K562 (cell line): Measurements from ENCODE around the gene FCHSD1. TPM values are rescaled to one million over a fixed set of nuclear protein-coding genes. Genes with fewer than 3 reads are reported as not detected.

Experiments used
- C11orf30 ChIP-seq: fragments of 450-650 bp; IDR thresholded peaks from 2 replicates; pipeline ENCODE4 v1.6.1; 2016; ENCODE audit warnings: low read depth, mild to moderate bottlenecking
- EHMT2 ChIP-seq: fragments of 450-650 bp; IDR thresholded peaks from 2 replicates; pipeline ENCODE4 v1.6.1; 2018; ENCODE audit warnings: antibody characterized with exemption
- EP300 ChIP-seq: IDR thresholded peaks from 2 replicates; pipeline ENCODE4 v1.6.1; 2012; ENCODE audit warnings: low read length, improper control_type of control experiment
- MIER1 ChIP-seq: fragments of 450-650 bp; IDR thresholded peaks from 2 replicates; pipeline ENCODE4 v1.6.1; 2016; ENCODE audit warnings: antibody characterized with exemption, mild to moderate bottlenecking, low read depth
- NBN ChIP-seq: fragments of 450-650 bp; IDR thresholded peaks from 2 replicates; pipeline ENCODE4 v1.6.1; 2016; ENCODE audit warnings: low read depth, mild to moderate bottlenecking
- NFE2 ChIP-seq: IDR thresholded peaks from 2 replicates; pipeline ENCODE4 v1.6.1; 2014; ENCODE audit warnings: antibody characterized with exemption, low read depth
- PPARD ChIP-seq: fragments of 250-450 bp; sonication (Bioruptor Pico); IDR thresholded peaks from 2 replicates; pipeline ENCODE4 v1.8.0; 2022; ENCODE audit warnings: inconsistent platforms, mild to moderate bottlenecking, moderate library complexity
- TCF3 ChIP-seq: sonication (generic); formaldehyde crosslinking; IDR thresholded peaks from 2 replicates; pipeline ENCODE4 v1.4.0; 2020; ENCODE audit warnings: mild to moderate bottlenecking, missing genetic modification reagents
- TRIM24 ChIP-seq, 2 experiments: fragments of 450-650 bp; IDR thresholded peaks; 2 replicates each; pipeline ENCODE4 v1.6.1; 2016
- polyA plus RNA-seq, 8 experiments: library from polyadenylated mRNA; depleted of rRNA in 4 of 8; stranded (reverse) in 5 of 8; unstranded in 3 of 8; fragments of >200 nt; fragmentation: Nextera tagmentation in 2 of 8; fragmentation: Illumina TruSeq in 1 of 8; extraction: Ambion mirVana in 2 of 8; extraction: Trizol in 1 of 8; gene quantifications; 2 replicates each; pipeline versions ENCODE4 v1.2.1 to v1.2.3, GENCODE V29; 2011 to 2014; ENCODE audit warnings: inconsistent platforms in 1 of 8, missing spikeins in 1 of 8
- total RNA-seq, 7 experiments: library from RNA; depleted of rRNA in 6 of 7; stranded (reverse); fragments of >200 nt in 6 of 7; fragmentation: Illumina TruSeq in 2 of 7; extraction: Trizol in 2 of 7; gene quantifications; 2 replicates each; pipeline versions ENCODE4 v1.2.1 to v1.2.3, GENCODE V29; 2011 to 2021; ENCODE audit warnings: low replicate concordance in 1 of 7
- TF ChIP-seq, protein P1 (sequence below), 2 experiments: fragments of 450-650 bp in 1 of 2; sonication (generic) in 1 of 2; formaldehyde crosslinking in 1 of 2; IDR thresholded peaks in 1 of 2; conservative IDR thresholded peaks in 1 of 2; 2 replicates each; pipeline versions ENCODE4 v1.6.1 to v1.8.1; 2016 to 2023; ENCODE audit warnings: mild to moderate bottlenecking in 2 of 2, moderate library complexity in 2 of 2, inconsistent platforms in 1 of 2, missing genetic modification reagents in 1 of 2
- TF ChIP-seq, protein P2 (sequence below): IDR thresholded peaks from 2 replicates; pipeline ENCODE4 v1.6.1; 2012; ENCODE audit warnings: low read depth, low read length, improper control_type of control experiment, borderline replicate concordance

The FCHSD1 gene
- total and polyA plus RNA-seq, 9 of the 15 experiments (the other 6 are each of a cell fraction or from before 2014, with no cell fraction given), result 0.35 to 37.5 (median 13.6) TPM

DNA sequence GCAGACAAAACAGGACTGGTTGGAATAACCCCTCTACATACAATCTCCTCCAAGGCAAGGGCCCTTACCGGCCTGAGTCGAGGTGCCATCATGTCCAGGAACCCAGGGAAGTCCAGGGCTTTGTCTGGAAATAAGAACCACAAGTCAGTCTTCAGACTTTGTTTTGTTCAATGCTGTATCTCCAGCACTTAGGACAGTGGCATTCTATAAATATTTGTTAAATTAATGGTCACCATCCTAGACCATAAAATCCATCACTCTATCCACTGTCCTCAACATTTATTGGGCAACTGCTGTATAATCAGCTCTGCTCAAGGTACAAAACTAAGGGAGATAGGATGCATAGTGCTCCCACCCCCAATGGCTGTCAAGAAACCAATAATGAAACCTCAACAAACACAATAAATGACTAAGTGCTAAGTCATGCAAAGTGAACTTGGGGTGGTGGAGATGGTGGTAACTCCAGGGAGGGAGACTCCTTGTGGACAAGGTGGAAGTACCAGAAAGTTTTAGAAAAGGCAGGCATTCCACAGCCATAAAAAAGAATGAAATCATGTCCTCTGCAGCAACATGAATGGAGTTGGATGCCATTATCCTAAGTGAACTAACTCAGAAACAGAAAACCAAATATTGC is 9.5 kb downstream of the FCHSD1 start (continued):
- TF ChIP-seq MIER1 (peak; percentile 67; the same call in 1 of the 2 replicates), TRIM24 (IDR thresholded peaks at IDR 0.05) (0 out of 4 replicates have a peak, but pooled peaks of 1 of the 2 experiments have one; percentile 21), NBN (0 out of 2 replicates have a peak, but pooled peaks have one; percentile 49), PPARD (CRISPR knock-in tag) (no peak), EP300 (peak; percentile 16; the same call in 1 of the 2 replicates), EHMT2 (peak; percentile 89), TCF3 (CRISPR knock-in tag) (peak; percentile 18; the same call in 1 of the 2 replicates), C11orf30 (peak; percentile 90), NFE2 (peak; percentile 94)
- TF ChIP-seq, protein P1, sequence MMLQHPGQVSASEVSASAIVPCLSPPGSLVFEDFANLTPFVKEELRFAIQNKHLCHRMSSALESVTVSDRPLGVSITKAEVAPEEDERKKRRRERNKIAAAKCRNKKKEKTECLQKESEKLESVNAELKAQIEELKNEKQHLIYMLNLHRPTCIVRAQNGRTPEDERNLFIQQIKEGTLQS (IDR thresholded peaks at IDR 0.05), result 0 out of 2 replicates have a peak, but pooled peaks have one; percentile 17
- TF ChIP-seq, protein P1 (CRISPR knock-in tag; conservative IDR thresholded peaks at IDR 0.05), result no peak
- TF ChIP-seq, protein P2, sequence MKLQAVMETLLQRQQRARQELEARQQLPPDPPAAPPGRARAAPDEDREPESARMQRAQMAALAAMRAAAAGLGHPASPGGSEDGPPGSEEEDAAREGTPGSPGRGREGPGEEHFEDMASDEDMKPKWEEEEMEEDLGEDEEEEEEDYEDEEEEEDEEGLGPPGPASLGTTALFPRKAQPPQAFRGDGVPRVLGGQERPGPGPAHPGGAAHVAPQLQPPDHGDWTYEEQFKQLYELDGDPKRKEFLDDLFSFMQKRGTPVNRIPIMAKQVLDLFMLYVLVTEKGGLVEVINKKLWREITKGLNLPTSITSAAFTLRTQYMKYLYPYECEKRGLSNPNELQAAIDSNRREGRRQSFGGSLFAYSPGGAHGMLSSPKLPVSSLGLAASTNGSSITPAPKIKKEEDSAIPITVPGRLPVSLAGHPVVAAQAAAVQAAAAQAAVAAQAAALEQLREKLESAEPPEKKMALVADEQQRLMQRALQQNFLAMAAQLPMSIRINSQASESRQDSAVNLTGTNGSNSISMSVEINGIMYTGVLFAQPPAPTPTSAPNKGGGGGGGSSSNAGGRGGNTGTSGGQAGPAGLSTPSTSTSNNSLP, result 0 out of 2 replicates have a peak, but pooled peaks have one; percentile 29
- TF ChIP-seq, all 486 proteins: peak for 36
